ENCODE results near the gene VPREB3. TPM values are rescaled to one million over a fixed set of nuclear protein-coding genes. Genes with fewer than 3 reads are reported as not detected.
"Not testable (repeated sequence)": the region's sequence is repeated elsewhere in the genome, so short reads cannot be mapped to it uniquely, and the experiment has no call there.

The VPREB3 gene
- total RNA-seq, 4 donors from 2014 or later: not detected

- intact Hi-C loops (cut with DNase I; ENCODE audit: low total_unique reads): no loop called here
- H3K27ac ChIP-seq: no peak overlapping the region
- no peaks in the 10 kb centered on the region for H3K9me3 ChIP-seq
Observed at GRCh38 chr22:23737696-23738095, 16.5 kb downstream of the VPREB3 start.

GRCh38 chr22:23728108-23728507 lies 26.1 kb downstream of the VPREB3 start:
- intact Hi-C loops (cut with DNase I; ENCODE audit: low total_unique reads); H3K4me1 ChIP-seq; H3K9me3 ChIP-seq; H3K4me3 ChIP-seq; H3K27ac ChIP-seq; H3K27me3 ChIP-seq; H3K36me3 ChIP-seq; DNase-seq: not testable (repeated sequence)

More at GRCh38 chr22:23737696-23738095, 16.5 kb downstream of the VPREB3 start:
- Histone ChIP-seq H3K36me3 (no peaks in the 10 kb centered on the region), H3K4me1 (no peaks in the 10 kb centered on the region), H3K27me3 (no peaks in the 10 kb centered on the region), H3K4me3 (no peak overlapping the region)
- TF ChIP-seq CTCF (IDR thresholded peaks at IDR 0.05) (no peak), POLR2A (IDR thresholded peaks at IDR 0.05) (no peak)
- no peak for DNase-seq

- intact Hi-C loops (cut with DNase I; ENCODE audit: low total_unique reads): no loop called here
- Histone ChIP-seq H3K36me3 (no peaks in the 10 kb centered on the region), H3K4me1 (no peaks in the 10 kb centered on the region), H3K27me3 (no peaks in the 10 kb centered on the region), H3K27ac (no peak overlapping the region), H3K9me3 (no peaks in the 10 kb centered on the region), H3K4me3 (no peak overlapping the region)
- no peak for TF ChIP-seq CTCF (IDR thresholded peaks at IDR 0.05)
- no peak for TF ChIP-seq POLR2A (IDR thresholded peaks at IDR 0.05)
- DNase-seq: no peak
Observed at GRCh38 chr22:23722724-23723123, 31.5 kb downstream of the VPREB3 start.

- TF ChIP-seq POLR2A (IDR thresholded peaks at IDR 0.05): no peak
- H3K36me3 ChIP-seq: no peaks in the 10 kb centered on the region
- intact Hi-C loops (cut with DNase I; ENCODE audit: low total_unique reads): no loop called here
- H3K27ac ChIP-seq: no peak overlapping the region
- no peaks in the 10 kb centered on the region for H3K4me1 ChIP-seq
- no peaks in the 10 kb centered on the region for H3K9me3 ChIP-seq
- H3K4me3 ChIP-seq: no peak overlapping the region
- no peak for DNase-seq
- no peaks in the 10 kb centered on the region for H3K27me3 ChIP-seq
Observed at GRCh38 chr22:23722160-23722559, 32.1 kb downstream of the VPREB3 start.

GRCh38 chr22:23720855-23721254 lies 33.4 kb downstream of the VPREB3 start:
- Histone ChIP-seq H3K27ac (no peak overlapping the region), H3K36me3 (no peaks in the 10 kb centered on the region), H3K4me3 (no peak overlapping the region), H3K4me1 (no peaks in the 10 kb centered on the region), H3K27me3 (no peaks in the 10 kb centered on the region), H3K9me3 (no peaks in the 10 kb centered on the region)
- intact Hi-C loops (cut with DNase I; ENCODE audit: low total_unique reads): no loop called here
- TF ChIP-seq CTCF (IDR thresholded peaks at IDR 0.05) (no peak), POLR2A (IDR thresholded peaks at IDR 0.05) (no peak)
- no peak for DNase-seq

GRCh38 chr22:23718371-23719165 lies 35.7 kb downstream of the VPREB3 start:
- Histone ChIP-seq H3K9me3 (no peaks in the 10 kb centered on the region), H3K4me1 (no peaks in the 10 kb centered on the region), H3K27me3 (no peaks in the 10 kb centered on the region), H3K27ac (no peak overlapping the region), H3K4me3 (no peak overlapping the region), H3K36me3 (no peaks in the 10 kb centered on the region)
- no peak for DNase-seq
- intact Hi-C loops (cut with DNase I; ENCODE audit: low total_unique reads): no loop called here
- no peak for TF ChIP-seq POLR2A (IDR thresholded peaks at IDR 0.05)
- TF ChIP-seq CTCF (IDR thresholded peaks at IDR 0.05): no peak
